HG02610 (cell line): Measurements from ENCODE around the gene ARID3A.
"Not testable (repeated sequence)": the region's sequence is repeated elsewhere in the genome, so short reads cannot be mapped to it uniquely, and the experiment has no call there.

ENCODE experiments used
- ATAC-seq: cut with Tn5 transposase; IDR thresholded peaks from one replicate; pipeline ENCODE4 v1.9.1; 2021; ENCODE audit warnings: mild to moderate bottlenecking, moderate library complexity; ENCODE audit not compliant: unreplicated experiment

Gene ARID3A

DNA sequence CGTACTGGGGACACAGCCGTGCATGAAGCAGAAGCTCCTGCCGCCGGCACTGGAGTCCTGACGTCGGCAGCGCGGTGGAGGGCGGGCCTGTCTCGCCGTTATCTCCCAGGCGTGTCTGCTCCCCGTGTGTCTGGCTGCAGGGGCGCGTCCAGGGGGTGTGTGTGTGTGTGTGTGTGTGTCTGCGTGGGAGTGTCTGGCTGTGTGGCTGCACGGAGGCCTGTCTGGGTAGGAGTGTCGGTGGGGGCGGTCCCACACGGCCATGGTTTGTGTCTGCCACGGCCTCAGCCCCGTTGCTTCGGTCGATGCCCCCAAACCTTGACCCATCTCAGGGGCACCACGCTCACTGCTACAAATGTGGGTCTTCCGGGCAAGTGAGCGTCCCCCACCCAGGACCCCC lies 18.3 kb downstream of the ARID3A start:
- ATAC-seq, result no peak

DNA sequence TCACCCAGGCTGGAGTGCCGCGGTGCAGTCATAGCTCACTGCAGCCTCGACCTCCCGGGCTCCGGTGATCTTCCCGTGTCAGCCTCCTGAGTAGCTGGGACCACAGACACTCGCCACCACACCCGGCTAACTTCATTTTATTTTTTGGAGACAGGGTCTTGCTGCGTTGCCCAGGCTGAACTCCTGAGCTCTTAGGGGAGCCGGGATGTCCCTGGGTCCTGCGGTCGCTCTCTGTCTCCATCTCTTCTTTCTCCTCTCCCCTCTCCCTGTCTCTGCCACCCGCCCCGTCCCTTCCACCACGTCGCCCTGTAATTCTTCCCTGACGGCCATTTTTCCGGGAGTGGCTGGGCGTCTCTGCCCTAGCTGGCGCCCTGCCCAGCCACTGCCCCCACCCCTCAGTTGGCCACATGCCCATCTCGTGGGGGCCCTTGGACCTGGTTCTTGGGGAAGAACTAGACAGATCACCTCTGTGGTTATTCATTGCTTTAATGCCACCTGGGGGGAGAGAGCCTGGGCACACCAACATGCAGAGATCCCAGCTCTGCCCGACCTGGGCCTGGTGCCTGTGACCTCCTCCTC lies 18.9 kb downstream of the ARID3A start:
- ATAC-seq, result no peak

GRCh38 chr19:945401-946252 lies 19.8 kb downstream of the ARID3A start:
- ATAC-seq, result no peak

- no peak for ATAC-seq
Measured at GRCh38 chr19:947090-947706, 21.4 kb downstream of the ARID3A start.

DNA sequence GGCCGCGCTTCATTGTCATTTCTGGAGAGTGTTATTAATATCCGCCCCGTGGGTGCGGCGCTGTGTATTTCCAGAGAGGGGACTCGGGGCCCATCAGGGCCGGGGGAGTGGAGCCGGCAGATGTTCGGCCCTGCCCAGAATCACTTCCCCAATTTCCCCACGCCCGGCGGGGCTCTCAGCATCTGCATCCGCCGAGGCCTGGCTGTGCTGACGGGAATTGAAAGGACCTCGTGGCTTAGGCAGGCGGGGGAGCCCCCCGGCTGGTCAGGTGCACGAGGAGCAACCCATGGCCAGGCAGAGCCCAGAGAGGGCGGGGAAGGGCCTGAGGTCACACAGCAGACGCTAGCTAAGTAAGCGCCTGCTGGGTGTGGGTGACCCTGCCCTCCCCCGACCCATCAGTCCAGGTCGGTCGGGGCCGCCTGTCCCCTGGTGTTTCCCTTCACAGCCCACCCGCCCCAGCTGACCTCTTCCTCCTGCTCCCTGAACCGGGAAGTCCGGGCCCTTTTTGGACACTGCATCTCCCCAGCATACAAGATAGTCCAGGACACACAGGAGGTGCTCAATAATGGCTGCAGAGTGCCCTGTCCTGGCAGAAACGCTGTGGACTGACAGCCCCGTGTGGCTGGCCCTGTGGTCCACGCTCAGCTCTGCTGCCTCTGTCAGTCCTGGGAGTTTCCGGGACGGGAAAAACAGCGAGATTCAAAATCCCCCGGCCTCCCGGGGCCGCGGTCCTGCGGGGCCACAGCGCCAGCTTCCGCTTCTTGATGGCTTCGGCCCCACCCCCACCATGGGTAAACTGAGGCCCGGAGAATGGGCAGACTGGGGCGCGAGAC lies 22.1 kb downstream of the ARID3A start:
- ATAC-seq, result peak; percentile 82

DNA sequence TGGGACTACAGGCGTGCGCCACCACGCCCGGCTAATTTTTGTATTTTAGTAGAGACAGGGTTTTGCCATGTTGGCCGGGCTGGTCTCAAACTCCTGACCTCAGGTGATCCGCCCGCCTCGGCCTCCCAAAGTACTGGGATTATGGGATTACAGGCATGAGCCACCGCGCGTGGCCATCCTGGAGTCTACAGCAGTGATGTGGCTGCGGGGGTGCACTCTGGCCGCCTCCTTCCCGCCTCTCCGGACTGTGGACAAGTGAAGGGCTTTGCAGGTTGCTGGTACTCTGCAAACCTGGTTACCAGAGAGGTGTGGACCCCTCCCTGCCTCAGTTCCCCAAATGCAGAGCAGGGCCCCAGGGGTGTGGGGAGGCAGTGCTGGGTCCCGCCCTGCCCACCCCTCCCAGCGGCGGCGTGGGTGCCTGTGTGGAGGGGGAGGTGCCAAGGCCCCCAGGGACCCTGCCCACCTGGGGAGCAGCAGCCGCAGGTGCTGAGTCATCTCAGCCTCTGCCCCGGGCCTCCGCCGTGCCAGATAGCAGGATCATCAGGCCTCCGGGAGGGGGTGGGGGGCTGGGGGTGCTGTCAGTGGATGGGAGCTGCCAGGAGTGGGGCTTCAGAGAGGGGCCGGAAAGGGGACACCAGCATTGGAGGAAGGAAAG lies 23.1 kb downstream of the ARID3A start:
- ATAC-seq, result no peak

GRCh38 chr19:950352-951066 lies 24.7 kb downstream of the ARID3A start:
- no peak for ATAC-seq

DNA sequence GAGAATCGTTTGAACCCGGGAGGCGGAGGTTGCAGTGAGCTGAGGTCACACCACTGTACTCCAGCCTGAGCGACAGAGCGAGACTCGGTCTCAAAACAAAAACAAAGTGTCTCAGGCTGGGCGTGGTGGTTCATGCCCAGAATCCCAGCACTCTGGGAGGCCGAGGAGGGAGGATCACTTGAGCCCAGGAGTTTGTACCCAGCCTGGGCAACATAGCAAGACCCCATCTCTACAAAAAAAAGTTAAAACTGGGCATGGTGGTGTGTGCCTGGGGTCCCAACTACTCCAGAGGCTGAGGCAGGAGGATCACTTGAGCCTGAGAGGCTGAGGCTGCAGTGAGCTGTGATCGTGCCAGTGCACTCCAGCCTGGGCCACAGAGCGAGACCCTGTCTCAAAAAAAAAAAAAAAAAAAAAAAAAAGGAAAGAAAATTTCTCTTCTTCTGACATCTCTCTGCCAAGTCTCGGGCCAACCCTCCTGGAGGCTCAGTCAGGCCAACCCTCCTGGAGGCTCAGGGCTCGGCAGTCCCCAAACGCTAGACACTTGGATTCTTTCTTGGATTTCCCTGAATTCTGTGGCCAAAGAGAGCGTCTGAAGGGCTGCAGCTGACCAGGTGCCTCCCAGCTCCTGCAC lies 26.3 kb downstream of the ARID3A start:
- ATAC-seq, result no peak

GRCh38 chr19:952680-953444 lies 27.0 kb downstream of the ARID3A start:
- no peak for ATAC-seq

- ATAC-seq, result no peak
Measured at GRCh38 chr19:953445-954271, 27.8 kb downstream of the ARID3A start.

DNA sequence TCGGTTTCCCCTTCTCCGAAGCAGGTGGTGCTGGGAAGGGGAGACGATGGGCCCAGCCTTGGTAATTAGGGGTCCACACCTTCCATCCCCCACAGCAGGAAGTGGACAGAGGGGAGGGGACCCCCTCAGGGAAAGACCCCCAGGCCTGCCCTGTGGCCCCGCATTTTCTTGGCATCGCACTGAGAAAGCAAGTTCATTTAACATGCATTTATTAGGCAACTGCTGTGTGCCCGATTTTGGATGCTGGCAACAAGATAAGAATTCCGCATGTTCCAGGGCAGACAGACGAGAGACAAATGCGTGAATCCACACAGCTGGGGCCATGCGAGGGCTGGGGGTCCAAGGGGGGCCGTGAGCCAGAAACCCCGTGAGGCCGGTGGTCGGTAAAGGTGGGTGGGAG lies 28.4 kb downstream of the ARID3A start:
- ATAC-seq, result no peak

DNA sequence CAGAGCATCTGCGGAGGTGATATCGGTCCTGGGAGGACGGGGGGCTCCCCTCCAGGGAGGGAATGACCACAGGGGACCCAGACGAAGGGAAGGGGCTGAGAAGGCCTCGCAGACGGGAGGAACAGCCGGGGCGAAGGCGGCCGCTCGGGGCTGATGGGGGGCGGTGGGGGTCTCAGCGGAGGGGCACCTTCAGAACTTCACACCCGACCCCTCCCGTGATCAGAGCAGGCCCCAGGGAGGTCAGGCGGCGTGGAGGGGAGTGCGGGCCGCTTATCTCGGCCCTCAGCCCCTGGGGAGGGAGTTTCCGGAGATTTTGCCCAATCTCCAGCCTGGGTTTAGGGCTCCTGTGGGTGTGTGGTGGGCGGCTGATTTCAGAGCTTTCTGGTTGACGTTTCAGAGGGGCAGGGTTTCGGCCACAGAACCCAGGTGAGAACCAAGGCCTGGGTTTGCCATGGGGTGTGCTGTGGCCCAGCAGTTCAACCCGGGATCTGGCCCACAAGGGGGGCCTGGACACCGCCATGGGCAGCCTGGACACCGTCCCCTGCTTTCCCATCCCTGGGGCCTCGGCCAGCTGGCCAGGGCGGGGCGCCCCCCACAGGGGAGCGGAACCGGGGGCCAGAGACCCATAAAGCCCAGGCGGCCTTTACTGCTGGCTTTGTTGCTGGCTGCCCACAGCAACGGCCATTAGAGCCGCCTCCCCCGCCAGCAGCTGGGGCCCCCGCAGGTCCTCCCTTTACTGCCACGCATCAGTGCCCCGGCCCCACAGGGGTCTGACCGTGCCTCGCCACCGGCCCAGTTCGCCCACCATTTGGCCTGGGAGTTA lies 29.0 kb downstream of the ARID3A start:
- no peak for ATAC-seq

GRCh38 chr19:955803-956765 lies 30.2 kb downstream of the ARID3A start:
- no peak for ATAC-seq

GRCh38 chr19:956766-957440 lies 31.1 kb downstream of the ARID3A start:
- ATAC-seq, result no peak

GRCh38 chr19:957578-957977 lies 31.7 kb downstream of the ARID3A start:
- not testable (repeated sequence) for ATAC-seq
